Measurements from ENCODE around the gene AQP12A.

GRCh38 chr2:240687741-240688552 lies 3.7 kb upstream of the AQP12A start:
- TF ChIP-seq CTCF (optimal IDR thresholded peaks at IDR 0.05 in 1 of 3, IDR thresholded peaks at IDR 0.05 in 1 of 3, conservative IDR thresholded peaks at IDR 0.05 in 1 of 3; ENCODE audit: extremely low read depth in 1 of 3, insufficient read depth in 2 of 3, low read length in 3 of 3) (no peak), EZH2 (IDR thresholded peaks at IDR 0.05; ENCODE audit: low read length) (no peak)
